ENCODE data around the gene CPTP. TPM values are rescaled to one million over a fixed set of nuclear protein-coding genes. Genes with fewer than 3 reads are reported as not detected.

Gene CPTP
- polyA plus RNA-seq, 1 donor from 2014 or later, result 9.9 TPM

- no peaks in the 10 kb centered on the region for H4K20me1 ChIP-seq (ENCODE audit: insufficient read depth)
- H3K27ac ChIP-seq (ENCODE audit: low read length), result no peak overlapping the region
- H3K4me3 ChIP-seq (ENCODE audit: low read length), result no peak overlapping the region
- TF ChIP-seq, protein P1, sequence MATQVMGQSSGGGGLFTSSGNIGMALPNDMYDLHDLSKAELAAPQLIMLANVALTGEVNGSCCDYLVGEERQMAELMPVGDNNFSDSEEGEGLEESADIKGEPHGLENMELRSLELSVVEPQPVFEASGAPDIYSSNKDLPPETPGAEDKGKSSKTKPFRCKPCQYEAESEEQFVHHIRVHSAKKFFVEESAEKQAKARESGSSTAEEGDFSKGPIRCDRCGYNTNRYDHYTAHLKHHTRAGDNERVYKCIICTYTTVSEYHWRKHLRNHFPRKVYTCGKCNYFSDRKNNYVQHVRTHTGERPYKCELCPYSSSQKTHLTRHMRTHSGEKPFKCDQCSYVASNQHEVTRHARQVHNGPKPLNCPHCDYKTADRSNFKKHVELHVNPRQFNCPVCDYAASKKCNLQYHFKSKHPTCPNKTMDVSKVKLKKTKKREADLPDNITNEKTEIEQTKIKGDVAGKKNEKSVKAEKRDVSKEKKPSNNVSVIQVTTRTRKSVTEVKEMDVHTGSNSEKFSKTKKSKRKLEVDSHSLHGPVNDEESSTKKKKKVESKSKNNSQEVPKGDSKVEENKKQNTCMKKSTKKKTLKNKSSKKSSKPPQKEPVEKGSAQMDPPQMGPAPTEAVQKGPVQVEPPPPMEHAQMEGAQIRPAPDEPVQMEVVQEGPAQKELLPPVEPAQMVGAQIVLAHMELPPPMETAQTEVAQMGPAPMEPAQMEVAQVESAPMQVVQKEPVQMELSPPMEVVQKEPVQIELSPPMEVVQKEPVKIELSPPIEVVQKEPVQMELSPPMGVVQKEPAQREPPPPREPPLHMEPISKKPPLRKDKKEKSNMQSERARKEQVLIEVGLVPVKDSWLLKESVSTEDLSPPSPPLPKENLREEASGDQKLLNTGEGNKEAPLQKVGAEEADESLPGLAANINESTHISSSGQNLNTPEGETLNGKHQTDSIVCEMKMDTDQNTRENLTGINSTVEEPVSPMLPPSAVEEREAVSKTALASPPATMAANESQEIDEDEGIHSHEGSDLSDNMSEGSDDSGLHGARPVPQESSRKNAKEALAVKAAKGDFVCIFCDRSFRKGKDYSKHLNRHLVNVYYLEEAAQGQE (IDR thresholded peaks at IDR 0.05; ENCODE audit: borderline replicate concordance), result no peak
- TF ChIP-seq TAF1 (IDR thresholded peaks at IDR 0.05; ENCODE audit: low read depth) (no peak), MXI1 (conservative IDR thresholded peaks at IDR 0.05; ENCODE audit: poor library complexity, severe bottlenecking) (no peak), EP300 (conservative IDR thresholded peaks at IDR 0.05; ENCODE audit: poor library complexity, severe bottlenecking) (no peak), POLR2AphosphoS5 (IDR thresholded peaks at IDR 0.05) (no peak), EZH2 (IDR thresholded peaks at IDR 0.05; ENCODE audit: borderline replicate concordance, insufficient read depth, low read length, poor library complexity, severe bottlenecking) (no peak), CTCF (IDR thresholded peaks at IDR 0.05; ENCODE audit: poor library complexity, severe bottlenecking) (no peak), SMC3 (conservative IDR thresholded peaks at IDR 0.05; ENCODE audit: poor library complexity) (no peak), RAD21 (conservative IDR thresholded peaks at IDR 0.05) (no peak)
- no peak overlapping the region for H3K9ac ChIP-seq (ENCODE audit: low read length)
- peaks cover 9% of the 10 kb centered on the region for H3K79me2 ChIP-seq (replicated peaks; ENCODE audit: insufficient read depth, low read length)
- no peaks in the 10 kb centered on the region for H3F3A ChIP-seq (ENCODE audit: insufficient read depth, low read length, poor library complexity, severe bottlenecking)
- H3K27me3 ChIP-seq (ENCODE audit: insufficient read depth, low read depth, low read length), result no peaks in the 10 kb centered on the region
- H3K4me2 ChIP-seq (ENCODE audit: low read length), result no peak overlapping the region
- no peaks in the 10 kb centered on the region for H3K9me3 ChIP-seq (ENCODE audit: low read length)
- H3K9me2 ChIP-seq (ENCODE audit: insufficient read depth, low read length), result no peaks in the 10 kb centered on the region
- H2AFZ ChIP-seq (ENCODE audit: low read depth, low read length), result no peak overlapping the region
- H3K36me3 ChIP-seq (ENCODE audit: insufficient read depth, low read length), result no peaks in the 10 kb centered on the region
These were observed 5.9 kb downstream of the CPTP start for GRCh38 chr1:1330366-1331067.

GRCh38 chr1:1331068-1331965 is 6.7 kb downstream of the CPTP start, which contains the start of gene TAS1R3:
TAS1R3 (plus strand) TSS chr1:1331280; CDS start chr1:1331346, 66 bp downstream.
- H3K36me3 ChIP-seq (ENCODE audit: insufficient read depth, low read length), result no peaks in the 10 kb centered on the region

More at GRCh38 chr1:1331068-1331965, 6.7 kb downstream of the CPTP start, which contains the start of gene TAS1R3:
- peaks cover 2% of the 10 kb centered on the region for H3K79me2 ChIP-seq (replicated peaks; ENCODE audit: insufficient read depth, low read length)
- H3K27ac ChIP-seq (ENCODE audit: low read length), result no peak within 1 kb of the TSS
- H3K9me2 ChIP-seq (ENCODE audit: insufficient read depth, low read length), result no peaks in the 10 kb centered on the region
- H3K4me3 ChIP-seq (ENCODE audit: low read length), result no peak within 1 kb of the TSS
- H3K9me3 ChIP-seq (ENCODE audit: low read length), result no peaks in the 10 kb centered on the region
- no peak within 1 kb of the TSS for H3K4me2 ChIP-seq (ENCODE audit: low read length)
- H2AFZ ChIP-seq (ENCODE audit: low read depth, low read length), result no peak within 1 kb of the TSS
- H3K27me3 ChIP-seq (ENCODE audit: insufficient read depth, low read depth, low read length), result no peaks in the 10 kb centered on the region
- TF ChIP-seq RAD21 (conservative IDR thresholded peaks at IDR 0.05), result no peak
- no peak for TF ChIP-seq EP300 (conservative IDR thresholded peaks at IDR 0.05; ENCODE audit: poor library complexity, severe bottlenecking)
- TF ChIP-seq, protein P1 (IDR thresholded peaks at IDR 0.05; ENCODE audit: borderline replicate concordance), result no peak
- no peak for TF ChIP-seq TAF1 (IDR thresholded peaks at IDR 0.05; ENCODE audit: low read depth)
- no peak for TF ChIP-seq MXI1 (conservative IDR thresholded peaks at IDR 0.05; ENCODE audit: poor library complexity, severe bottlenecking)
- no peak for TF ChIP-seq SMC3 (conservative IDR thresholded peaks at IDR 0.05; ENCODE audit: poor library complexity)
- TF ChIP-seq EZH2 (IDR thresholded peaks at IDR 0.05; ENCODE audit: borderline replicate concordance, insufficient read depth, low read length, poor library complexity, severe bottlenecking), result no peak
- no peak for TF ChIP-seq CTCF (IDR thresholded peaks at IDR 0.05; ENCODE audit: poor library complexity, severe bottlenecking)
- TF ChIP-seq POLR2AphosphoS5 (IDR thresholded peaks at IDR 0.05), result no peak
- no peaks in the 10 kb centered on the region for H3F3A ChIP-seq (ENCODE audit: insufficient read depth, low read length, poor library complexity, severe bottlenecking)
- H4K20me1 ChIP-seq (ENCODE audit: insufficient read depth), result no peaks in the 10 kb centered on the region
- no peak within 1 kb of the TSS for H3K9ac ChIP-seq (ENCODE audit: low read length)

All from neural cell (in vitro differentiated cells).